ENCODE results near the gene CSRP1. TPM values are rescaled to one million over a fixed set of nuclear protein-coding genes. Genes with fewer than 3 reads are reported as not detected.

The CSRP1 gene
- total and polyA plus RNA-seq, 9 of the 15 experiments (the other 6 are each of a cell fraction or from before 2014, with no cell fraction given) = 6.8 to 39.4 (median 23.7) TPM

- no peak for TF ChIP-seq MGA (IDR thresholded peaks at IDR 0.05)
Measured at GRCh38 chr1:201513498-201514243, 6.7 kb upstream of the CSRP1 start (continued).
